Stimulated activated CD8-positive, alpha-beta memory T cell treated with anti-CD3 and anti-CD28 coated beads, Interleukin-15, amount 100 ng/mL, for 4 hours (primary cell): ENCODE measurements around the gene NAGLU.
"Not testable (repeated sequence)": the region's sequence is repeated elsewhere in the genome, so short reads cannot be mapped to it uniquely, and the experiment has no call there.

Source experiments
- DNase-seq, 2 donors: peaks; one replicate each; pipeline ENCODE4 v3.0.0-alpha.2; 2020; ENCODE audit warnings: low read depth in 2 of 2

Gene NAGLU

GRCh38 chr17:42544874-42545283 is 8.8 kb downstream of the NAGLU start:
- DNase-seq: no peak

- DNase-seq: not testable (repeated sequence)
Observed at GRCh38 chr17:42545755-42546505, 9.9 kb downstream of the NAGLU start.

GRCh38 chr17:42547001-42547461 is 11.0 kb downstream of the NAGLU start:
- DNase-seq: no peak

GRCh38 chr17:42547698-42548069 is 11.6 kb downstream of the NAGLU start:
- DNase-seq: no peak

DNA sequence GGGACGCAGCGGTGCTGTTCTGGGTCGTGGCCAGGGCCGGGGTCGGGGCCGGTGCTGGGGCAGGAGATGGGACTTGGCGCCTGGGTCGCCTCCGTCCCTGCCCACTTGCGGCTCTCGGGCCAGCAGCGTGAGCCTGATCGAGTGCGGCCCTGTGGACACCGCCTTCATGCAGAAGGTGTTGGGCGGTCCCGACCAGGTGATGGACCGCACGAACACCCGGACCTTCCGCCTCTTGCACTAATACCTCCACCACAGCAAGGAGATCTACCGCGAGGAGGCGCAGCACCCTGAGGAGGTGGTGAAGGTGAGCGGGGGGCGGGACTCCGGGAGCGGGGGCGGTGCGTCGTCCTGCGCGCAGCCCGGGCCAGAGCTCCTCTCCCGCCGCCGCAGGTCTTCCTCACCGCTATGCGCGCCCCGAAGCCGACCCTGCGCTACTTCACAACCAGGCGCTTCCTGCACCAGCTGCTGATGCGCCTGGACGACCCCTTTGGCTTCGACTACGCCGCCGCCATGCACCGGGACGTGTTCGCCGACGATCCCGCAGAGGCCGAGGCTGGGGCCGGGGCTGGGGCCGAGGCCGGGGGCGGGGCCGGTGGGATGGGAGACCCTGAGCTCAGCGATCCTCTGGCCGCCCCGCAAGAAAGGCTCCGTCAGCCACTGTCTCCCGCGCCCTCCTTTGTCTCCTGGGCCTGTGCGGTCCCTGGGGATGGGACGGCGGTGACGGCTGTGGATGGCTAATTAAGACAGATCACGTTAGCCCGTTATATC is 12.2 kb downstream of the NAGLU start:
- DNase-seq: peak; percentile 51 to 62

DNA sequence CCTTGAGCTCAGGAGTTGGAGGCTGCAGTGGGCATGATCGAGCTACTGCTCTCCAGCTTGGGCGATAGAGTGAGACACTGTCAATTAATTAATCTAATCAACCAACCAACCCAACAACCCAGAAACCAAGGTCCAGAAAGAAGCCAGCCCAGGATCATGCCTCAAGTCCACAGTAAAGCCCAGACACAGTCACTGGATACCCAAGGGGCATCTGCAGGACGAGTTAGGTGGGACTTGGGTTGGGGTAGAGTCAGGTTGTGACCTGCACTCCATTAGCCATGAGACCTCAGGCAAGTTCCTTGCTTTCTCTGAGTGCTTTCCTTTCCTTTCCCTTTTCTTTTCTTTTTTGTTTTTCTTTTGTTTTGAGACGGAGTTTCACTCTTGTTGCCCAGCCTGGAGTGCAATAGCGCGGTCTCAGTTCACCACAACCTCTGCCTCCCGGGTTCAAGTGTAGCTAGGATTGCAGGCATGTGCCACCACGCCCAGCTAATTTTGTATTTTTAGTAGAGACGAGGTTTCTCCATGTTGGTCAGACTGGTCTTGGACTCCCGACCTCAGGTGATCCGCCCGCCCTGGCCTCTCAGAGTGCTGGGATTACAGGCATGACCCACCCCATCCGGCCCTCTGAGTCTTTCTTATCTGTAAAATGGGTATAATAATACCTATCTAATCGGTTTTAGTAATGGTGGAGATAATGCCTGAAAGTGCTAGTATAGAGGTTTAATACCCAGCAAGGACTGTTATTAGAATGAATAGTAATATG is 13.1 kb downstream of the NAGLU start:
- DNase-seq: no peak

DNA sequence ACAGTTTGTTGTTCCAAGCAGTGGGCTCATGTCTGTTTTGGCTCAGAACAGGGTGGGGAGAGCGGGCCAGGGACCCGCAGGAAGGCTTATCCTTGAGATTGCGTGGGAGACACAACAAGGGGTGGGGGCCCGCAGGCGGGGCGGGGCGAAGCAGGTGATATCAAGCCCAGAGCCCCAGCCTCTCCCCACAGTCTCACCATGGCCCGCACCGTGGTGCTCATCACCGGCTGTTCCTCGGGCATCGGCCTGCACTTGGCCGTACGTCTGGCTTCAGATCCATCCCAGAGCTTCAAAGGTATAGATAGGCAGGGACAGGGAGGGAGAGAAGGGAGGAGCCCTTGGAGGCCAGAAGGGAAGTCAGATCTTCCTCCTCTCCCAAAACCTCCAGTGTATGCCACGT is 16.7 kb downstream of the NAGLU start, which contains the start of gene HSD17B1:
Gene HSD17B1 (plus strand): TSS at position 188 of the 400 bp plus-strand sequence. CDS start 11 bp downstream, at position 199.
- not testable (repeated sequence) for DNase-seq

GRCh38 chr17:42553161-42553818 is 17.2 kb downstream of the NAGLU start:
- no peak for DNase-seq

- DNase-seq: no peak
Observed at GRCh38 chr17:42553866-42554249, 17.8 kb downstream of the NAGLU start.

DNA sequence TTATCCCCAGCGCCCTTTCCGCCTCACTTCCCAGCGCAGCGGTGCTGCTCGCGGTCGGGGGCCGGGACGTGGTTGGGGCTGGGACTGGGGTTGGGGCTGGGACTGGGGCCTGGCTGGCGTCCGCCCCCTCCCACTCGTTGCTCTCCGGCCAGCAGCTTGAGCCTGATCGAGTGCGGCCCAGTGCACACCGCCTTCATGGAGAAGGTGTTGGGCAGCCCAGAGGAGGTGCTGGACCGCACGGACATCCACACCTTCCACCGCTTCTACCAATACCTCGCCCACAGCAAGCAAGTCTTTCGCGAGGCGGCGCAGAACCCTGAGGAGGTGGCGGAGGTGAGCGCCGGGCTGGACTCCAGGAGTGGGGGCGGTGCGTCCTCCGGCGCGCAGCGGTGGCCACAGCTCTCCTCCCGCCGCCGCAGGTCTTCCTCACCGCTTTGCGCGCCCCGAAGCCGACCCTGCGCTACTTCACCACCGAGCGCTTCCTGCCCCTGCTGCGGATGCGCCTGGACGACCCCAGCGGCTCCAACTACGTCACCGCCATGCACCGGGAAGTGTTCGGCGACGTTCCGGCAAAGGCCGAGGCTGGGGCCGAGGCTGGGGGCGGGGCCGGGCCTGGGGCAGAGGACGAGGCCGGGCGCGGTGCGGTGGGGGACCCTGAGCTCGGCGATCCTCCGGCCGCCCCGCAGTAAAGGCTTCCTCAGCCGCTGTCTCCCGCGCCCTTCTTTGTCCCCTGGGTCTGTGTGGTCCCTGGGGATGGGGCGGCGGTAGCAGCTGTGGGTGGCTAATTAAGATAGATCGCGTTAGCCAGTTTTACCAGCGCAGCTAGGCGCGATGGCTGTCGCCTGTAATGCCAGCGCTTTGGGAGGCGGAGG is 18.4 kb downstream of the NAGLU start:
- peak in 1 of 2 donors; percentile 62 for DNase-seq

- DNase-seq: no peak
Observed at GRCh38 chr17:42555122-42555622, 19.1 kb downstream of the NAGLU start.

DNA sequence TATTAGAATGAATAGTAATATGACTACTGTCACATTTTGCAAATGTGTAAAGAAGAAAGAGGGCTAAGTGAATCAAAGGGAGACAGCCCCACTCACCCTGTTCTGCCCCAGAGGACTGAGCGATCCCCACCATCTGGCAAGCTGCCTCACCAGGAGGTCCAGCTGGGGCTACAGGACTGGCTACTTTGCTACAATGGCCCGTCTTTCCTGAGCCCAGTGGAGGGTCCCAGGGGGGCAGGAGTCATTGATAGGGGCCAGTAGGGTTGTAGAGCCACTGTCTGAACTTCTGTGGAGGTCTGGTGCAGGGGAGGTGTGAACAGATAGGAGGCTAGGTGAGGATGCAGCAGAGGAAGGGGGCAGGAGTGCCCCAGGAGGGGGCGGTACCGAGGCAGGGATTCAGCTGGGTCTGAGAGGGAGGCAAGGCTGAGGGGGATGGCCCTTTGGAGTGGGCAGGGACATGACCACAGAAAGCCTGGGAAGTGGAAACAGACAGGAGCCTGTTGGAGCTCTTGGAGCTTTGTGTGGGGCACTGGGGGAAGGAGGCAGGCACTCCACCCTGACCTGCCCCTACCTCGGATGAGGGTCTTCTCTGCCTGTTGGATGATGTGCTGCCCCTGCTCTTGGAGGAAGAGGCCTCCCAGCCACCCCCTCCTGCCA is 20.0 kb downstream of the NAGLU start:
- DNase-seq: not testable (repeated sequence)

- no peak for DNase-seq
Observed at GRCh38 chr17:42559075-42559474, 23.0 kb downstream of the NAGLU start.

DNA sequence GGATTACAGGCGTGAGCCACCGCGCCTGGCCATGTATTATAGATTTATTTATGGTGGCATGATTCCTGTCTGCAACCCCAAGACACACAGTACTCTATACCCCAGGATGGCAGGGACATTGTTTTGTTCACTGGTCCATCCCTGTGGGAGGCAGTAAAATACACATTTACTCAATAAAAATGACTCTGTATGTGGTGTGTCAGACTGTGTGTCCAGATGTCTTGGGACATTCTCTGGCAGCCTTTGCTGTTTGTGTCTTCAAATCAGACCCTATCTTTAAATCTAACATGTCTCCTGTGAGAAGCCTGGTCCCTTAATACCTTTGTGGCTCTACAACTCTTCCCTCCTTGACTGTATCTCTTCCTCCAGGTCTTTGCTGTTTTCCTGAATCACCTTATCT is 24.2 kb downstream of the NAGLU start:
- DNase-seq: no peak

DNA sequence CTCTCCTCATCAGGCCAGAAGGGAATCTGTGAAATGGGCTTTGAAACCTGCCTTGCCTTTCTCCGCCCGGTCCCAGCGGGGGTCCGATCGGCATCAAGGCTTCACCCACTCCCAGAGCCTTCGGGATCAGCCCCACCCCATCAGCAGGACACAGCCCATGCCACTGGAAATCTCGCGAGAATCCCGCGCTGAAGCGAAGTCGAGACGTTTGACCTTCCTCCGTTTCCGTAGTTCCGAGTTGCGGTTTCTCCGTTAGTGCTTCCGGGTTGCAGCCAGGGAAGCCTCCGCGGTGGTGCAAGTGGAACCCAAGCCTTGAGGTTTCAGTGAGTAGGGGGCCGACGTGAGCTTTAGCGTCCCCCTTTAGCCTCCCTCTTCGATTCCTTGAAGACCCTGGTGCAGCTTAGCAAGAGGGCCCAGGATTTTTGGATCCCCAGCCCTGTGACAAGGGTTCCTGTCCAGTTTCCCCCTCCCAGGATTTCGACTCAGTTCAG is 25.9 kb downstream of the NAGLU start, which contains the start of gene COASY:
Gene COASY (plus strand): TSS at position 252 of the 491 bp plus-strand sequence. CDS start 475 bp downstream, outside the sequence.
- peak; percentile 79 to 86 for DNase-seq

GRCh38 chr17:42562388-42563142 is 26.5 kb downstream of the NAGLU start:
- no peak for DNase-seq

GRCh38 chr17:42563143-42563509 is 27.1 kb downstream of the NAGLU start:
- DNase-seq: no peak

- no peak for DNase-seq
Observed at GRCh38 chr17:42563543-42563942, 27.5 kb downstream of the NAGLU start.

DNA sequence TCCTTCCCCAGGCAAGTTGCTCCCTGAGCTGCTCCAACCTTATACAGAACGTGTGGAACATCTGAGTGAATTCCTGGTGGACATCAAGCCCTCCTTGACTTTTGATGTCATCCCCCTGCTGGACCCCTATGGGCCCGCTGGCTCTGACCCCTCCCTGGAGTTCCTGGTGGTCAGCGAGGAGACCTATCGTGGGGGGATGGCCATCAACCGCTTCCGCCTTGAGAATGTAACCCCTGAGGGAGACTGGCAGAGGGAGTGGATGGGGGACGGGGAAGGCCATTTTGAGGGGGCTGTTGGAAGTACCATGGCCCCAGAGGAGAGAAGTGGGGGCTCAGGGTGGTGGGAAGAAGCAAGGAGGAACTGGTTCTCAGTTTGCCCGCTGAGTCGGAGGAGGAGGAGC is 27.9 kb downstream of the NAGLU start:
- DNase-seq: no peak
